ENCODE results near the gene EBI3.
A peak's percentile ranks its signal among the peaks of the same experiment; 100 is the strongest.
"Not testable (repeated sequence)": the region's sequence is repeated elsewhere in the genome, so short reads cannot be mapped to it uniquely, and the experiment has no call there.

Gene EBI3

DNA sequence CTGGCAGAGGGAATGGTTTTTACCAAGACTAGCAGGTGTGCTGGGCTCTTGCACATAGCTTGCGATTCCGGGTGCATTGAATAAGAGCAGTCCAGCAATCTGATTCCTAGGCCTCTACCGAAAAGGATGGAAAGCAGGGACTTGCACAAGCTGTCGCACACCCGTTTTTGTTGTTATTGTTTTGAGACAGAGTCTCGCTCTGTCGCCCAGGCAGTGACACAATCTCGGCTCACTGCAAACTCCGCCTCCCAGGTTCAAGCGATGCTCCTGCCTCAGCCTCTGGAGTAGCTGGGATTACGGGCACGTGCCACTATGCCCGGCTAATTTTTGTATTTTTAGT, 5.5 kb downstream of the EBI3 start:
- no peak for DNase-seq

DNA sequence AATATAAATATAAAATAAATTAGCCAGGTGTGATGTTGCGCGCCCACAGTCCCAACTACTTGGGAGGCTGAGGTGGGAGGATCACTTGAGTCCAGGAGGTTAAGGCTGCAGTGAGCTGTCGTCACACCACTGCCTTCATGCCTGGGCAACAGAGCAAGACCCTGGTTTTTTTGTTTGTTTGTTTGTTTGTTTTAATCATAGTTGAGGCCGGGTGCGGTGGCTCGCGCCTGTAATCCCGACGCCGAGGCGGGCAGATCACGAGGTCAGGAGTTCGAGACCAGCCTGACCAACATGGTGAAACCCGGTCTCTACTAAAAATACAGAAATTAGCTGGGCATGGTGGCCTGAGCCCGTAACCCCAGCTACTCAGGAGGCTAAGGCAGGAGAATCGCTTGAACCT, 8.2 kb downstream of the EBI3 start:
- not testable (repeated sequence) for DNase-seq

DNA sequence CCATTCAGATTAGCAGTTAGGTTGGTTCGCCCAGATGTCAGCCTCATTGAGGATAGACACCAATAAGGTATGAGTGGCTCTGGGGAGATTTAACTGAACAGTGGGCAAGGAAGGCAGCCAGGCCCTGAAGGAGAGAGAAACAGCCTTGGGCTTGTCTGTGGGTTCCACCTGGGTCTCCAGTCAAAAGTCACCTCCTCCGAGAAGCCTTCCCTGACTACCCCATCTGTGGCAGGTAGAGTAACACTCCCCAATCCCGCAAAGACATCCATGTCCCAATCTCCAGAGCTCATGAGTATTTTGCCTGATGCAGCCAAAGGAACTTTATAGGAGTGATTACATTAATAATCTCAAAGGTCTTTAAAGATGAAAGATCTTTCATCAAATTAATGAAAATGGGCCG, 9.5 kb downstream of the EBI3 start:
- peak in 1 of 2 experiments; percentile 27 for DNase-seq

DNA sequence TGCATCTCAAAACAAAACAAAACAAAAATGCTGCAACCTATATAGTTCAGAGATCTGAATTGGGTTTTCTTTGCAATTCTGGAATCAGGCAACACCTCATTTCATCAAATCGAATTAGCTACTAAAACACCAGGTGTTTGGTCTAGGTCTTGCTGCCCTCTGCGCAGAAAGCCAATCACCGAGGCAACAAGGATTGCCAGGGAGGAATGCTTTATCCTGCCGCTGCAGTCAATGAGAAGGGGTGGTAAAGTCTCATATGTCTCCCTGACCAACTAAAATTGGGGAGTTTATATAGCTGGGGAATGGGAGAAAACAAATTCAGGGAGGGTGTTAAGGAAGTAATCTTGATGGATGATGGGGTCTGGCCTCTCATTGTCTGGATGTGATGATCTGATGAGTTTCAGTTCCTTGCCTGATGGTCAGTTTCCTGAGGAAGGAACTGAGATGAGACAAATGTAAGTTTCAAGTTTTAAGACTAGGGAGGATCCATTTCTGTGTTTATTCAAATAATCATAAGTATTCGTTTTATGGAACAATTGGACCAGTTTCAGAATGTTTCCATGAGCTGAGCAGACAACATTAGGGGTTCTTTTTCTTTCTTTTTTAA, 12.6 kb downstream of the EBI3 start:
- no peak for DNase-seq

DNA sequence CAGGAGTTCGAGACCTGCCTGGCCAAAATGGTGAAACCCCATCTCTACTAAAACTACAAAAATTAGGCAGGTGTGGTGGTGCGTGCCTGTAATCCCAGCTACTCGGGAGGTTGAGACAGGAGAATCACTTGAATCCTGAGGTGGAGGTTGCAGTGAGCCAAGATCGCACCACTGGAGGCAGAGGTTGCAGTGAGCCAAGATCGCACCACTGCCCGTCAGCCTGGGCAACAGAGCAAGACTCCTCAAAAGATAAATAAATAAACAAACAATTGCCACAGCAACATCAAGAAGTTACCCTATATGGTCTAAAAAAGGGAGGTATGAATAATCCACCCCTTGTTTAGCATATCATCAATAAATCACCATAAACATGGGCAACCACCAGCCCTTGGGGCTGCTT, 16.6 kb downstream of the EBI3 start:
- not testable (repeated sequence) for DNase-seq

DNA sequence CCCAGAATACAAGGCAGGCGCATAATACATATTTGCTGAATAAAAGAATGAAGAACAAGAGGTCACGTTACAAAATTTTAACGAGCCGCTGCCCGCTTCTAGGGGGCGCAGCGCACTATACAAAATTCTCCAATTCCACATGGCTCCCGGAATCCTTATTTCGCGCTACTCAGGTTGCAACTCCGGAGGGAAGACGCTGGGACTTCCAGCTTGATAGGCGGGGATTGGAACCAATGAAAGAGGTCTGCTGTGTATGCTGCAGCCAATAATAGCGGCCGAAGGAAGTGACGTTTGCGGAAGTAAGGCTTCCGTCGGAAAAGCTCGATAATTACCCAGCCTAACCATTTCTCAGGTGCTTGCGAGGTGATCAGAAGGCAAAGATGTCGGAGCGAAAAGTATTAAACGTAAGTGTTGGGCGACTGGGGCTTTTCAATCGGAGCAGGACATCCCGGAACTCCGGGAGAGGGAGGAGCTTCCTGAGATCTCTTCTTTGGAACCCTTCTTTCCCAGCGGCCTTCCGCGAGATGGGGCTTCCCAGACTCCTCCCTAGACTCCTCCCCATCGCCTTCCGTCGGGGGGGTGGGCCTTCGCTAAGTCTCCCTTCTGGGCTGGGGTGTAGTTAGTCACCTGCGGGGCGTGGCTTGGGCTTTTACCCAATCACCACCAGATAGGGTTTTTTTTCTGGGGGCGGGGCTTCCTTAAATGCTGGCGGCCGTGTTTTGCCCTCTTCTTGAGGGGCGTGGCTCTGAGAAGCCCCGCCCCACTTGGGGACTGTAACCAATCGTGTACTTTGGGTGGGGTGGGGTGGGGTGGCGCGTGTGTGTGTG, 17.7 kb downstream of the EBI3 start, which contains the start of gene YJU2:
Gene YJU2, plus strand, starts transcription at position 314 of the 827 bp plus-strand sequence. Its CDS starts 67 bp downstream, at position 381.
- peak; percentile 100 for DNase-seq

DNA sequence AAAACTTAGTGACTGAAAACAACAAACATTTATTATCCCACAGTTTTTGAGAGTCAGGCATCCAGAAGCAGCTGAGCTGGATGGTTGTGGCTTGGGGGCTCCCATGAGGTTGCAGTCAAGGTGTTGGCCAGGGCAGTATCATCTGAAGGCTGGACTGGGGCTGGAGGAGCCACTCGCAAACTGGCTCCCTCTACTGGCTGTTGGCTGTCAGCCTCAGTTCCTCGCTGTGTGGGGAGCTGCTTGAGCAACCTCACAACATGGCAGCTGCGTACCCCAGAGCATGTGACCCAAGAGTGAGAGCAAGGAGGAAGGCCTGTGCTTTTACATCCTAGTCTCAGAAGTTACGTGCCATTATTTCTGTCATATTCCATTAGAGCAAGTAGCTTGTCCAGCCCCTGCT, 27.2 kb downstream of the EBI3 start:
- no peak for DNase-seq

DNA sequence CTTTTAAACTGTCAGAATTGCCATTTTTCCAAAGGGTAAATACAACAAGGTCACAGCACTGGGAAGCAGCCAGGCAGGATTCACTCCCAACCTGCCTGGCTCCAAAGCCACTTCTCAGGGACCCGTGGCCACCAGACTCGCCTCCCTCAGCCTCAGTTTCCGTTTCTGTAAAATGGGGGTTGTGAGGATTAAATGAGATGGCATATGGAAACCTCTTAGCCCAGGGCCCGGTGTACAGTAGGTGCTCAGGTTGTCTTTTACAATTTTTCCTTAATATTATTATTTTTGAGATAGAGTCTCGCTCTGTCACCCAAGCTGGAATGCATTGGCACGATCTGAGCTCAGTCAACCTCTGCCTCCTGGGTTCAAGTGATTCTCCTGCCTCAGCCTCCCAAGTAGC, 27.7 kb downstream of the EBI3 start:
- DNase-seq = no peak

DNA sequence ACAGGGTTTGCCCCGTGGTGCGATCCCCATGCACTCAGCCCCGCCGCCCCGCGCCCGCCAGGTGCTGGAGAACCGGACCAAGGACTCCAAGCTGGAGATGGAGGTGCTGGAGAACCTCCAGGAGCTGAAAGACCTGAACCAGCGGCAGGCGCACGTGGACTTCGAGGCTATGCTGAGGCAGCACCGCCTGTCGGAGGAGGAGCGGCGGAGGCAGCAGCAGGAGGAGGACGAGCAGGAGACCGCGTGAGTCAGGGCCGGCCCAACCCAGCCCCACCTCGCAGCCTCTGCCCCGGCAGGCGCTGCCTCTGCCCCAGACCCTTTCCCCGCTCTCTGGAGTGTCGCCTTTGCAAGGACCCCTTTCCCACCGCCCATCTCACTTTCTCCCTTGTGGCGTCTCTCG, 28.9 kb downstream of the EBI3 start:
- no peak for DNase-seq

DNA sequence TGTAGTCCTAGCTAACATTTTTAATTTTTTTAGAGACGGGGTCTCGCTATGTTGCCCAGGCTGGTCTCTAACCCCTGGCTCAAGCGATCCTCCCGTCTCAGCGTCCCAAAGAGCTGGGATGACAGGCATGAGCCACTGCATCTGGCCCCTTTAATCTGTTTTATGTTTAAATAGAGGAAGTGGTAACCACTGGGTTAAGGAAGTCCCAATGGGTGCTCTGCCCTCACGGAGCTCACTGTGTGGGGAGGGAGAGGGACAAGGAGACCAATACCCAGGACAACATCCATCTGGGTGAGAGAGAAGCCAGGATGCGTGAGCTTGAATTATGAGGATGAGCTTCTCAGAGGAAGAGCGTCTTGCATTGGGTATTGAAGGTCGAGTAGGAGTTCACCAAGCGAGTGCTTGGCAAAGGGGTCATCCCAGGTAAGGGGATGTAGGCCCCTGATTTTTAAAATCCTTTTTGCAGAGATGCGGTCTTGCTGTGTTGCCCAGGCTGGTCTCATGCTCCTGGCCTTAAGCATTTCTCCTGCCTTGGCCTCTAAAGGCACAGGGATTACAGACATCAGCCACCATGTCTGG, 31.4 kb downstream of the EBI3 start:
- DNase-seq = no peak

DNA sequence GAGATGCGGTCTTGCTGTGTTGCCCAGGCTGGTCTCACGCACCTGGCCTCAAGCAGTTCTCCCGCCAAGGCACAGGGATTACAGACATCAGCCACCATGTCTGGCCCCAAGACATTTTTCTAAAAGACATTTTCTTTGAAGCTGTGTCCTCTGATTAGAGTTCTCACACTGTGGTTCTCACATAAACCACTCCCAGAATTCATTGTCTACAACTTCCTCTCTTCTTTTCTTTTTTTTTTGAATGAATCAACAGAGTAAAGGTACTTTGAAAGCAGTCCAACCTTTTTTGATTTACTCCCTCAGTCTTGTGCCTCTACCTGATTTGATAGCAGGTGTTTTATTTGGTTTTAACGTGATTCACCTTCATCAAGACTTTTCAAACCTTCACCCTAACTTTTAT, 35.5 kb downstream of the EBI3 start:
- no peak for DNase-seq

DNA sequence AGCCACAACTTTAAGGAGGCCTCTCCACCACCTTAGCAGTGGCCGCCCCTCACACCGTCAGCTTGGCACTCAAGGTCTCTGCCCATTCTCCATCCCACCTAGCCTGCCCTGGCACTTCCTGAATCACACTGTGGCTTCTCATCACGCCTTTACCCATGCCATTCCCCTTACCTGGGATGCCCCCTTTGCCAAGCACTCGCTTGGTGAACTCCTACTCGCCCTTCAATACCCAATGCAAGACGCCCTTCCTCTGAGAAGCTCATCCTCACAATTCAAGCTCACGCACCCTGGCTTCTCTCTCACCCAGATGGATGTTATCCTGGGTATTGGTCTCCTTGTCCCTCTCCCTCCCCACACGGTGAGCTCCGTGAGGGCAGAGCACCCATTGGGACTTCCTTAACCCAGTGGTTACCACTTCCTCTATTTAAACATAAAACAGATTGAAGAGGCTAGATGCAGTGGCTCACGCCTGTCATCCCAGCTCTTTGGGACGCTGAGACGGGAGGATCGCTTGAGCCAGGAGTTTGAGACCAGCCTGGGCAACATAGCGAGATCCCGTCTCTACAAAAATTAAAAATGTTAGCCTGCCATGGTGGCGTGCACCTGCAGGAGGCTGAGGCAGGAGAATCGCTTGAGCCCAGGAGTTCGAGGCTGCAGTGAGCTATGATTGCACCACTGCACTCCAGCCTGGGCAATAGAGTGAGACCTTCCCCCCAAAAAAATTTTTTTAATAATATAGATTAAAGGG, 37.1 kb downstream of the EBI3 start:
- DNase-seq = no peak

DNA sequence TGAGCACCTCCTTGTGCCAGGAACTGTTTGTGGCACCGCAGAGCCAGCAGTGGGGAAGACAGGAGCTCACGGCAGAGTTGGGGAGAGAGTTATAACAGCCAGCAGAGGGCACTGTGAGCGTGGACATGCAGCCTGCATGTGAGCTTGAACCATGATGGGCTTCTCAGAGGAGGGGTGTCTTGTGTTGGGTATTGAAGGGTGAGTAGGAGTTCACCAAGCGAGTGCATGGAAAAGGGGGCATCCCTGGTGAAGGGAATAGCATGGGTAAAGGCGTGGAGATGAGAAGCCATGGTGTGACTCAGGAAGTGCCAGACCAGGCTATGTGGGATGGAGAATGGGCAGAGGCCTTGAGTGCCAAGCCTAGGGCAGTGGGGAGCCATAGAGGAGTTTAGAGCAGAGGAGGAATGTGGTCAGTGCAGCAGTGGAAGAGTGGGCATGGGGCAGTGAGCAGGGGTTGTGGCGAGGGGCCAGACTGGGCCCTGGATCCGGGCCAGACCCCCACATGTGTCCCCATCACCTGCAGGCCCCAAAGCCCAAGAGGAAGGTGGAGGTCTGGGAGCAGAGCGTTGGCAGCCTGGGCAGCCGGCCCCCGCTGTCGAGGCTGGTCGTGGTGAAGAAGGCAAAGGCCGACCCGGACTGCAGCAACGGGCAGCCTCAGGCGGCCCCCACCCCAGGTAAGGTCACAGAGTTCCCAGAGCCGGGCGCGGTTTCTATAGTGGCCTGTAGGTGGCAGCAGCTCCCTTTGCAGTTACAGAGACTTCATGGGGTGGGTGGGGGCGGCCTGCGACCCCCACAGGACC, 38.0 kb downstream of the EBI3 start:
- peak; percentile 34 to 77 for DNase-seq

DNA sequence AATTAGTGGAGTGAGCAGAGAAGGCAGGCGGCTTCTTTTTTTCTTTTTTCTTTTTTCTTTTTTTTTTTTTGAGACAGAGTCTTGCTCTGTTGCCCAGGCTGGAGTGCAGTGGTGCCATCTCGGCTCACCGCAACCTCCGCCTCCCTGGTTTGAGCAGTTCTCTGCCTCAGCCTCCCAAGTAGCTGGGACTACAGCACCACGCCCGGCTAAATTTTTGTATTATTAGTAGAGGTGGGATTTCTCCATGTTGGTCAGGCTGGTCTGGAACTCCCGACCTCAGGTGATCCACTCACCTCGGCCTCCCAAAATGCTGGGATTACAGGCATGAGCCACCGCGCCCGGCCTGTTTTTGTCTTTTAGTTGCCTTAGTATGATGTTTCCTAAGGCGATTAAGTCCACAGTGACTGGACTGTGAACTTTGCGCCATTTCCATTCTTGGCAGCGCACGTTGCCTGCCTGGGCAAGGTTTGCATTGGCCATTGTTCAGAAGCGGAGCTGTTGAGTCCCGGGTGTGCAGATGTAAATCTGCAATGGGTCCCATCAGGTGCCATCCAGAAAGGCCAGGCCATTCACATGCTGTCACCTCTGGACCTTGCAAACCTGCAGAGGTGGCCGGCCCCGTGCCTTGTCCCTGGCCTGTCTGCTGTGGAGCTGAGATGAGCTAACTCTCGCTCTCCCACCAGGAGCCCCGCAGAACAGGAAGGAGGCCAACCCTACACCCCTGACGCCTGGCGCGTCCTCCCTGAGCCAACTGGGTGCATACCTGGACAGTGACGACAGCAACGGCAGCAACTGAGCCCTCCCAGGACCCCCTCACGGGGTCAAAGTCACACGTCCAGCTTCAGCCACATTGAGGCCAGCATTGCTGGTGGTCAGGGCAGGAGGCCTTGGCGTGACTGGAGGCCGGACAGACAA, 38.8 kb downstream of the EBI3 start:
- no peak for DNase-seq

DNA sequence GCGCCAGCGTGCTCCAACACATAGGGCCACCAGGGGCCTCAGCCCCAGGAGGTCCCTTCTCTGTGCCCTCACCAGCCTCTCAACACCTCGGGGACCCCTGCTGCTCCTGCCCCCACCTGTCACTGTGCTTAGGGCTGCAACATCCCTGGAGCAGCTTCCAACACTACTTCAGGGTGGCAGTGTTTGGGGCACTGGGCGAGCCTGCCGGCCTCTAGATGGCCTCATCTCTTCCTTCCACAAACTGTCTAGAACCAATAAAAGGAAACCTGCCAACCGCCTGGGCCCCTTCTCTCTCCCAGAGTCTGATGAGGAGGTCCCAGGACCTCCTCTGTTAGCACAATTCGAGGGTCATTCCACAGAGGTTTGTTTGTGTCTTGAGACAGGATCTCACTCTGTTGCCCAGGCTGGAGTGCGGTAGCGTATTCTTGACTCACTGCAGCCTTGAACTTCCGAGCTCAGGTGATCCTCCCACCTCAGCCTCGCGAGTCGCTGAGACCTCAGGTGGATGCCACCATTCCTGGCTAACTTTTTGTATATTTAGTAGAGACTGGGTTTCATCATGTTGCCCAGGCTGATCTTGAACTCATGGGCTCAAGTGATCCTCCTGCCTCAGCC, 39.6 kb downstream of the EBI3 start:
- no peak for DNase-seq

DNA sequence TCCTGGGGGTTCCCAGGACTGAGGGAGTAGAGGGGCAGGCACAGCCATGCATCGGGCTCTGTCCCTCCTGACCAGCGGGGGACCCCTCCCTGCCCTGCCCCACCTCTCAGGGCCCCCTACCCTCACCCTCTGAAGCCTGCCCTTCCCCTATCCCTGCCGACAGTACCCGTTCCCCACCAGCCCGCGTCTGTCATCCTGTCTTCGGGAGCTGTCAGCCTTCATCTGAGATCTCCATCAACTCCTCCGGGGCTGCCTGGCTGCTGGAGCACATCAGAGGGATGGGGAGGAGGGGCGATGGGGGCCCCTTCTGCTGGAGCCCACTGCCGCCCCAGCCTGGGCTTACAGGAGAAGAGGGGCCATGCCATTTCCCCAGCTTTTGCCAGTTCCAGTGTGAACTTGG, 43.6 kb downstream of the EBI3 start:
- DNase-seq = no peak

DNA sequence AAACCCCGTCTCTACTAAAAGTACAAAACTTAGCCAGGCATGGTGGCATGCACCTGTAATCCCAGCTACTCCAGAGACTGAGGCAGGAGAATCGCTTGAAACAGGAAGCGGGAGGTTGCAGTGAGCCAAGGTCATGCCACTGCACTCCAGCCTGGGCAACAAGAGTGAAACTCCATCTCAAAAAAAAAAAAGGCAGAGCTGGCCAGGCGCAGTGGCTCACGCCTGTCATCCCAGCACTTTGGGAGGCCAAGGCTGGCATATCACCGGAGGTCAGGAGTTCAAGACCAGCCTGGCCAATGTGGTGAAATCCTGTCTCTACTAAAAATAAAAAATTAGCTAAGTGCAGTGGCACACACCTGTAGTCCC, 45.0 kb downstream of the EBI3 start:
- not testable (repeated sequence) for DNase-seq

DNA sequence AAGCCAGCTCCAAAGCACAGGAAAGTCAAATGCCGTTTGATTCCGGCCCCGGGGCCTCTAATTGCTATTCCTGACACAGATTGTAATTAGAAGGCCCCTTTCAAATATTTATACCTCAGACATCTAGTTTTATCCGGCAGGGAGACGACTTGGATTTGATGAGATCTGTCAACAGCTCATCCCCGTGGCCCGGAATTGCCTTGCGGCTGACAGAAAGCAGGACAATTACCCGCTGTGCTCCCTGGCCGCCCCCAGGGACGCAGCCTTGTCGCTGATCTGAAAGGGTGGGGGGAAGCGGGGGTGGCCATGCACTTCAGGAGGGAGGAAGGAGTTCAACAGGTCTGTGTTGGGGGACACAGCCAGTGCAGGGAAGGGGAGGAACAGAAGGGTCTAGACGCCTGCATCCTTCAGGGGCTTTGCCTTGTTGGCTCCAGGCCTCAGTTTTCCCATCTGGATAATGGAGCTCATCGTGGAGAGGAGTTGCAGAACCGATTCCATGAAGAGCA, 47.9 kb downstream of the EBI3 start:
- DNase-seq = no peak

DNA sequence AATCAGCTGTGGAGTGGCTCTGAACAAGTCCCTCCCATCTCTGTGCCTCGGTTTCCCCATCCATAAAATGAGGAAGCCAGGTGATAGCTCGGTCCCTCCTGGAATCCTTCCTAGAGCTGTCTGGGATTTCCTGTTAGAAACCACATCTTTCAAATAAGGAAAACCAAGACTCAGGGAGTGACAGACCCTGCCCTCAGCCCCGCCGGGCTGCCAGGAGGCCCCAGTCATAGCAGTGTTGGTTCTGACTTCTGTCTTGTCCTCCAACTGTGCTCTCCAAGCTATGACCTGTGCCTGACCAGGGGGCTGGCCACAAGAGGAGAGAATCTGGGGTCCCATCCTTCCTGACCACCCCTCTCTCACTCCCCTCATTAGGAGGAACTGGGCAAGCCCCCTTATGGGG, 48.7 kb downstream of the EBI3 start:
- no peak for DNase-seq

DNA sequence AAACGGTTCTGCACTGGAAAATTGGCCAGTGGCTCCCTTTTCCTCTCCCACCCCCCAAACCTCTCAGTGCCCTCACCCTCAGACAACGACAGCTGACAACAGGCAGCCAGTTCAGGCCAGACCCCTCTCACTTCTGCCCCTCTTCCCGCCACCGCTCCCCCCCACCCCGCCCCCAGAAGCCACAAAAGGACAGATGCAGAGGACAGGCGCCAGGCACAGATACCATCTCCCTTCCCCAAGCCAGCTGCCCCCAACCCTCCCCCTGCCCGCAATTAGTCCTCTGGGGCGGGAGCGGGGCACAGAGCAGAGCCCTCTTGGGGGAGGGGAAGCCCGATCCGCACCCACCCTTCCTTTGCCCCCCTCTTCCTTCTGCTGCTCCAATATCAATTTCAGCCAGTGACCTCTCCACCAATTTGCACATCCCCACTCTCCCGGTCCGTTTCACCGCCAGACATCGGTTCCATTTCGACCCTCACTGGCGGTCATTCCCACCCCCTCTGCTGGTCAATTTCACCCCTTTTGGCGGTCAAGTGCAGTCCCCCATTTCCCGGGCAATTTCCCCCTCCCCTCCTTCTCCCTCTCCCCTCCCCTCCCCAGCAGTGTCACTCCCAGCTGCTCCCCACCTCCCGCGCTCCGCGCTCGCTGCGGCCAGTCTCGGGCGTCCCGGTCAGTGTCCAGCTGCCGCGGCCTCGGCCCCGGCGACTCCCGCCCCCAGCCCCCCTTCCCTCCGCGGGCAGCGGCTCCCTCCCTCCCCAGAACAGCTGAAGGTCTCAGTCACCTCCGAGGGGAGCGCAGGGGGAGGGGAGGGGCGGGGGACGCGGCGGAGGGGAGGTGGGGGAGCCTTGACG, 49.3 kb downstream of the EBI3 start, which contains the start of gene SHD:
Gene SHD, plus strand, starts transcription at position 848 of the 848 bp plus-strand sequence. CDS start 798 bp downstream, outside the sequence.
- DNase-seq = peak; percentile 45 to 70

All from NCI-H524 (cell line).